Esophagus (tissue), 2 donors: ENCODE measurements around the gene ISOC2. TPM values are rescaled to one million over a fixed set of nuclear protein-coding genes. Genes with fewer than 3 reads are reported as not detected.
A peak's percentile ranks its signal among the peaks of the same experiment; 100 is the strongest.
"Not testable (repeated sequence)": the region's sequence is repeated elsewhere in the genome, so short reads cannot be mapped to it uniquely, and the experiment has no call there.

Source experiments
- H3K27ac ChIP-seq, 2 donors: one replicate each; pipeline ENCODE4 v1.5.1; 2013; ENCODE audit warnings: low read depth in 2 of 2, mild to moderate bottlenecking in 2 of 2, inconsistent platforms in 1 of 2, low read length in 1 of 2, moderate library complexity in 1 of 2
- H3K27me3 ChIP-seq, 2 donors: one replicate each; pipeline ENCODE4 v1.6.1; 2013; ENCODE audit warnings: low read length in 2 of 2, control low read depth in 1 of 2, mild to moderate bottlenecking in 1 of 2; ENCODE audit not compliant: insufficient read depth in 2 of 2, control insufficient read depth in 1 of 2
- H3K36me3 ChIP-seq, 2 donors: one replicate each; pipeline ENCODE4 v1.6.1; 2013; ENCODE audit warnings: low read length in 1 of 2; ENCODE audit not compliant: control insufficient read depth in 2 of 2, insufficient read depth in 2 of 2
- H3K4me1 ChIP-seq, 2 donors: one replicate each; pipeline ENCODE4 v1.6.1; 2013; ENCODE audit warnings: low read length in 1 of 2; ENCODE audit not compliant: control insufficient read depth in 2 of 2, insufficient read depth in 2 of 2
- H3K4me3 ChIP-seq, 2 donors: one replicate each; pipeline ENCODE4 v1.5.1; 2013; ENCODE audit warnings: low read length in 2 of 2, mild to moderate bottlenecking in 2 of 2, low read depth in 1 of 2, moderate library complexity in 1 of 2
- H3K9me3 ChIP-seq, 2 donors: one replicate each; pipeline ENCODE4 v1.6.1; 2013; ENCODE audit warnings: mild to moderate bottlenecking in 2 of 2, low read depth in 1 of 2, low read length in 1 of 2, moderate library complexity in 1 of 2; ENCODE audit not compliant: control insufficient read depth in 2 of 2, insufficient read depth in 1 of 2
- WGBS, 2 donors: extraction: QIAGEN DNeasy Blood & Tissue Kit; methylation state at CpG; one replicate each; pipeline ENCODE4 v1.1.7; 2013; 5-methylcytosine and 5-hydroxymethylcytosine counted together
- polyA plus RNA-seq, 2 donors: library from polyadenylated mRNA; stranded (reverse); fragments of 200-250 nt; gene quantifications; one replicate each; pipeline ENCODE4 v1.2.3, GENCODE V29; 2013
- donor health status: healthy with polysubstance abuse.
- donor health status: Bipolar disorder and iron deficiency.

Gene ISOC2
- polyA plus RNA-seq, 2 donors = 38.6 to 95.2 TPM

GRCh38 chr19:55451965-55452748, 9.3 kb downstream of the ISOC2 start:
- peaks cover 0 to 10% of the 10 kb centered on the region in 2 donors for H3K36me3 ChIP-seq
- peaks cover 0 to 6% of the 10 kb centered on the region in 2 donors for H3K9me3 ChIP-seq
- H3K27ac ChIP-seq = no peak overlapping the region
- peak overlapping the region in 1 of 2 donors; percentile 17 for H3K4me3 ChIP-seq
- peaks cover 0 to 6% of the 10 kb centered on the region in 2 donors for H3K27me3 ChIP-seq
- WGBS, 2 donors = 4 to 5% methylated on average over 47 to 57 of the region's 57 CpGs
- H3K4me1 ChIP-seq = peaks cover 5 to 15% of the 10 kb centered on the region in 2 donors

GRCh38 chr19:55451163-55451964, 10.1 kb downstream of the ISOC2 start:
- H3K27ac ChIP-seq = no peak overlapping the region
- H3K4me1 ChIP-seq = peaks cover 5 to 18% of the 10 kb centered on the region in 2 donors
- 1 to 3% methylated on average over 38 to 80 of the region's 80 CpGs for WGBS, 2 donors
- H3K27me3 ChIP-seq = peaks cover 0 to 8% of the 10 kb centered on the region in 2 donors
- H3K9me3 ChIP-seq = peaks cover 0 to 6% of the 10 kb centered on the region in 2 donors
- H3K4me3 ChIP-seq = peak overlapping the region in 1 of 2 donors; percentile 17
- peaks cover 0 to 7% of the 10 kb centered on the region in 2 donors for H3K36me3 ChIP-seq

- 38 to 39% methylated on average over 16 of the region's 16 CpGs for WGBS, 2 donors
- H3K9me3 ChIP-seq = peaks cover 0 to 6% of the 10 kb centered on the region in 2 donors
- H3K36me3 ChIP-seq = peaks cover 0 to 4% of the 10 kb centered on the region in 2 donors
- H3K27ac ChIP-seq = no peak overlapping the region
- H3K27me3 ChIP-seq = peaks cover 0 to 8% of the 10 kb centered on the region in 2 donors
- H3K4me1 ChIP-seq = peaks cover 5 to 18% of the 10 kb centered on the region in 2 donors
- H3K4me3 ChIP-seq = no peak overlapping the region
These were observed 12.0 kb downstream of the ISOC2 start for GRCh38 chr19:55449469-55449868.

- Histone ChIP-seq H3K4me1 (peaks cover 5 to 18% of the 10 kb centered on the region in 2 donors), H3K27me3 (peaks cover 3 to 13% of the 10 kb centered on the region in 2 donors)
- 78% methylated on average over 5 of the region's 5 CpGs for WGBS, 2 donors
- not testable (repeated sequence) for H3K9me3 ChIP-seq, H3K36me3 ChIP-seq, H3K27ac ChIP-seq, H3K4me3 ChIP-seq
These were observed 13.3 kb downstream of the ISOC2 start for GRCh38 chr19:55448175-55448490.

GRCh38 chr19:55447421-55448174, 13.8 kb downstream of the ISOC2 start:
- H3K27me3 ChIP-seq = peaks cover 3 to 18% of the 10 kb centered on the region in 2 donors
- WGBS, 2 donors = 22 to 26% methylated on average over 16 of the region's 16 CpGs

GRCh38 chr19:55446060-55446459, 15.4 kb downstream of the ISOC2 start:
- Histone ChIP-seq H3K27me3 (peaks cover 7 to 29% of the 10 kb centered on the region in 2 donors), H3K4me3 (no peak overlapping the region), H3K27ac (no peak overlapping the region), H3K9me3 (peaks cover 0 to 6% of the 10 kb centered on the region in 2 donors), H3K36me3 (no peaks in the 10 kb centered on the region), H3K4me1 (peaks cover 8 to 22% of the 10 kb centered on the region in 2 donors)
- WGBS, 2 donors = 41 to 48% methylated on average over 8 of the region's 8 CpGs

More at GRCh38 chr19:55447421-55448174, 13.8 kb downstream of the ISOC2 start:
- no peaks in the 10 kb centered on the region for H3K36me3 ChIP-seq
- no peak overlapping the region for H3K27ac ChIP-seq
- H3K9me3 ChIP-seq = peaks cover 0 to 6% of the 10 kb centered on the region in 2 donors
- no peak overlapping the region for H3K4me3 ChIP-seq
- H3K4me1 ChIP-seq = peaks cover 7 to 18% of the 10 kb centered on the region in 2 donors

- Histone ChIP-seq H3K27ac (no peak overlapping the region), H3K9me3 (peaks cover 0 to 13% of the 10 kb centered on the region in 2 donors), H3K4me1 (peaks cover 8 to 22% of the 10 kb centered on the region in 2 donors), H3K27me3 (peaks cover 7 to 33% of the 10 kb centered on the region in 2 donors), H3K4me3 (no peak overlapping the region), H3K36me3 (no peaks in the 10 kb centered on the region)
- WGBS, 2 donors = 44 to 45% methylated on average over 11 of the region's 11 CpGs
These were observed 16.8 kb downstream of the ISOC2 start for GRCh38 chr19:55444646-55445045.

- Histone ChIP-seq H3K4me3 (no peak overlapping the region), H3K36me3 (no peaks in the 10 kb centered on the region), H3K4me1 (peaks cover 8 to 22% of the 10 kb centered on the region in 2 donors), H3K9me3 (peaks cover 0 to 10% of the 10 kb centered on the region in 2 donors), H3K27me3 (peaks cover 7 to 33% of the 10 kb centered on the region in 2 donors), H3K27ac (no peak overlapping the region)
- 32 to 33% methylated on average over 18 of the region's 18 CpGs for WGBS, 2 donors
These were observed 17.5 kb downstream of the ISOC2 start for GRCh38 chr19:55443824-55444480.
